HL-60 (cell line): ENCODE data around the gene GDF7.

ENCODE experiments used
- DNase-seq, 2 experiments: peaks; one replicate each; pipeline ENCODE4 v3.0.0-alpha.2; 2010 to 2020; ENCODE audit warnings: low read depth in 1 of 2, low spot score in 1 of 2
- H3K27ac ChIP-seq: fragments of 250-450 bp; sonication (Bioruptor Pico); replicated peaks from 2 replicates; pipeline ENCODE4 v1.5.1; 2020; ENCODE audit warnings: mild to moderate bottlenecking, moderate library complexity
- H3K27me3 ChIP-seq: fragments of 250-450 bp; sonication (Bioruptor Pico); 2 replicates; pipeline ENCODE4 v1.5.1; 2021; ENCODE audit warnings: mild to moderate bottlenecking, moderate library complexity; ENCODE audit not compliant: insufficient read depth, poor library complexity, severe bottlenecking
- H3K4me3 ChIP-seq: replicated peaks from 2 replicates; pipeline ENCODE4 v1.5.1; 2011; ENCODE audit warnings: mild to moderate bottlenecking, control low read depth, low read length; ENCODE audit not compliant: insufficient read depth
- GABPA ChIP-seq: IDR thresholded peaks from 2 replicates; pipeline ENCODE4 v1.6.1; 2012; ENCODE audit warnings: low read depth
- POLR2AphosphoS5 ChIP-seq: IDR thresholded peaks from 2 replicates; pipeline ENCODE4 v1.6.1; 2012; ENCODE audit warnings: low read depth
- SPI1 ChIP-seq: IDR thresholded peaks from 2 replicates; pipeline ENCODE4 v1.6.1; 2012; ENCODE audit warnings: low read depth, mild to moderate bottlenecking, borderline replicate concordance
- TF ChIP-seq, protein P1 (sequence below): IDR thresholded peaks from one replicate; pipeline ENCODE4 v1.5.1; 2011; ENCODE audit warnings: low read length, control low read depth, inconsistent platforms; ENCODE audit not compliant: insufficient read depth
- TF ChIP-seq, protein P2 (sequence below): IDR thresholded peaks from 2 replicates; pipeline ENCODE4 v1.6.1; 2012; ENCODE audit warnings: low read depth; ENCODE audit not compliant: insufficient replicate concordance

GDF7 gene

DNA sequence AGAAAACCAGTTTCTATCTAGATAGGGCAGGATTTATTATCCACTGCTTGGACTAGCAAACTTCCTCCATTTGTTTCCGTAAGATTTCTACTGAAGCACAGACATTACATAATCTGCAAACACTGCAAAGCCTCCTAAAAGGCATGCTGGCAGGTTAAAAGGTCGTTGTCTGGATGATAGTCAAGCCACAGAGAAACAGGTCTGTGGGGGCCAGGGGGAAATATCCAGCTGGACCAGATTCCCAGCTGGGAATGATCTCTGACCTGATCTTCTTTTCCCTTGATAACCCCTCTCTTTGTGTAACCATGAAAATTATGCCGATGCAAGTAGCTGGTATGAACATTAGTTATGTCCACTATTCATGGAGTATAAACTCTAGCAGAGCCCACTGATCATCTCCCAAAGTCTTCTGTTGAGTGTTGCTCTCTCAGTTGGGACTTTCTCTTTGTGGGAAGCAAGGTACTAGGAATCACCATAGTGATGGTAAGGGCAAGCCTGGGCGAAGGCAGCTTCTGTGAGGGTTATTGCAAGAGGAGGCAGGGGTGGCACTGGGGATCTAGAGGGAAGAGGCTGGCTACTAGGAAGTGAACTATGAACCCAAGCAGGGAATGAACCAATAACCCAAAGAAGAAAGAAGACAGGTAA, 61.3 kb downstream of the GDF7 start:
- Histone ChIP-seq H3K4me3 (no peak overlapping the region), H3K27ac (peak overlapping the region; percentile 27; the same call in 1 of the 2 replicates), H3K27me3 (no peaks in the 10 kb centered on the region)
- peak in 1 of 2 experiments; percentile 41 for DNase-seq
- TF ChIP-seq, protein P1, sequence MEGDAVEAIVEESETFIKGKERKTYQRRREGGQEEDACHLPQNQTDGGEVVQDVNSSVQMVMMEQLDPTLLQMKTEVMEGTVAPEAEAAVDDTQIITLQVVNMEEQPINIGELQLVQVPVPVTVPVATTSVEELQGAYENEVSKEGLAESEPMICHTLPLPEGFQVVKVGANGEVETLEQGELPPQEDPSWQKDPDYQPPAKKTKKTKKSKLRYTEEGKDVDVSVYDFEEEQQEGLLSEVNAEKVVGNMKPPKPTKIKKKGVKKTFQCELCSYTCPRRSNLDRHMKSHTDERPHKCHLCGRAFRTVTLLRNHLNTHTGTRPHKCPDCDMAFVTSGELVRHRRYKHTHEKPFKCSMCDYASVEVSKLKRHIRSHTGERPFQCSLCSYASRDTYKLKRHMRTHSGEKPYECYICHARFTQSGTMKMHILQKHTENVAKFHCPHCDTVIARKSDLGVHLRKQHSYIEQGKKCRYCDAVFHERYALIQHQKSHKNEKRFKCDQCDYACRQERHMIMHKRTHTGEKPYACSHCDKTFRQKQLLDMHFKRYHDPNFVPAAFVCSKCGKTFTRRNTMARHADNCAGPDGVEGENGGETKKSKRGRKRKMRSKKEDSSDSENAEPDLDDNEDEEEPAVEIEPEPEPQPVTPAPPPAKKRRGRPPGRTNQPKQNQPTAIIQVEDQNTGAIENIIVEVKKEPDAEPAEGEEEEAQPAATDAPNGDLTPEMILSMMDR, result no peak
- no peak for TF ChIP-seq POLR2AphosphoS5
- TF ChIP-seq SPI1, result no peak
- TF ChIP-seq, protein P2, sequence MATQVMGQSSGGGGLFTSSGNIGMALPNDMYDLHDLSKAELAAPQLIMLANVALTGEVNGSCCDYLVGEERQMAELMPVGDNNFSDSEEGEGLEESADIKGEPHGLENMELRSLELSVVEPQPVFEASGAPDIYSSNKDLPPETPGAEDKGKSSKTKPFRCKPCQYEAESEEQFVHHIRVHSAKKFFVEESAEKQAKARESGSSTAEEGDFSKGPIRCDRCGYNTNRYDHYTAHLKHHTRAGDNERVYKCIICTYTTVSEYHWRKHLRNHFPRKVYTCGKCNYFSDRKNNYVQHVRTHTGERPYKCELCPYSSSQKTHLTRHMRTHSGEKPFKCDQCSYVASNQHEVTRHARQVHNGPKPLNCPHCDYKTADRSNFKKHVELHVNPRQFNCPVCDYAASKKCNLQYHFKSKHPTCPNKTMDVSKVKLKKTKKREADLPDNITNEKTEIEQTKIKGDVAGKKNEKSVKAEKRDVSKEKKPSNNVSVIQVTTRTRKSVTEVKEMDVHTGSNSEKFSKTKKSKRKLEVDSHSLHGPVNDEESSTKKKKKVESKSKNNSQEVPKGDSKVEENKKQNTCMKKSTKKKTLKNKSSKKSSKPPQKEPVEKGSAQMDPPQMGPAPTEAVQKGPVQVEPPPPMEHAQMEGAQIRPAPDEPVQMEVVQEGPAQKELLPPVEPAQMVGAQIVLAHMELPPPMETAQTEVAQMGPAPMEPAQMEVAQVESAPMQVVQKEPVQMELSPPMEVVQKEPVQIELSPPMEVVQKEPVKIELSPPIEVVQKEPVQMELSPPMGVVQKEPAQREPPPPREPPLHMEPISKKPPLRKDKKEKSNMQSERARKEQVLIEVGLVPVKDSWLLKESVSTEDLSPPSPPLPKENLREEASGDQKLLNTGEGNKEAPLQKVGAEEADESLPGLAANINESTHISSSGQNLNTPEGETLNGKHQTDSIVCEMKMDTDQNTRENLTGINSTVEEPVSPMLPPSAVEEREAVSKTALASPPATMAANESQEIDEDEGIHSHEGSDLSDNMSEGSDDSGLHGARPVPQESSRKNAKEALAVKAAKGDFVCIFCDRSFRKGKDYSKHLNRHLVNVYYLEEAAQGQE, result no peak
- no peak for TF ChIP-seq GABPA
